DOHH2 (cell line): ENCODE results near the gene NSL1.

ENCODE experiments used
- EZH2phosphoT487 ChIP-seq: fragments of 200-600 bp; sonication (generic); IDR thresholded peaks from 2 replicates; pipeline ENCODE4 v1.6.1; 2017; ENCODE audit warnings: borderline replicate concordance, mild to moderate bottlenecking, antibody characterized with exemption, low read length, moderate library complexity, mixed read lengths
- TF ChIP-seq, protein P1 (sequence below): fragments of 200-600 bp; sonication (generic); IDR thresholded peaks from one replicate; pipeline ENCODE4 v1.5.1; 2014; ENCODE audit warnings: antibody characterized with exemption, mild to moderate bottlenecking, low read depth, low read length; ENCODE audit not compliant: poor library complexity, severe bottlenecking

DNA sequence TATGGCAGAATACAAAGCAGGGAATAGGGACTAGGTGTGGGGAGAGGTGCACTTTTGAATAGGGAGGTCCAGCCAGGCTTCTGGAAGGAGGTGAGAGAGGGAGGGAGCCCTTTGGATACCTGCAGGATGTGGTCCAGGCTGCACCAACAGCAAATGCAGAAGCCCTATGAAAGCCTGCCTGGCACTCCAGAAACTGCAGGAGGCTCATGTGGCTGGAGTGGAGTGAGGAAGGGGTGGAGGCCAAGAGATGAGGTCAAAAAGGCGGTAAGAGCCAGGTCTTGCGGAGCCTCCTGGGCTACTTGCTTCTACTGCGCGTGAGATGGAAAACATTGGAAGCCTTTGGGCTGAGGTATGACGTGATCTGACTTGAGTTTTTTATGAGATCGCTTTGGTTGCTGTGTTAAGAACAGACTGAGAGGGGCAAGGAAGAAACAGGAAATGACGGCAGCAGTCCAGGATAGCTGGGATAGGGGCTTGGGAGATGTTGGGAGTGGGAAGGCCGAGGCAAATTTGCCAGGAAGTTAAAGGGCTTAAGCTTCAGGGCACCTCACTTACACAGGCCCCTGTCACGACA lies 87.5 kb downstream of the NSL1 start:
- TF ChIP-seq, protein P1, sequence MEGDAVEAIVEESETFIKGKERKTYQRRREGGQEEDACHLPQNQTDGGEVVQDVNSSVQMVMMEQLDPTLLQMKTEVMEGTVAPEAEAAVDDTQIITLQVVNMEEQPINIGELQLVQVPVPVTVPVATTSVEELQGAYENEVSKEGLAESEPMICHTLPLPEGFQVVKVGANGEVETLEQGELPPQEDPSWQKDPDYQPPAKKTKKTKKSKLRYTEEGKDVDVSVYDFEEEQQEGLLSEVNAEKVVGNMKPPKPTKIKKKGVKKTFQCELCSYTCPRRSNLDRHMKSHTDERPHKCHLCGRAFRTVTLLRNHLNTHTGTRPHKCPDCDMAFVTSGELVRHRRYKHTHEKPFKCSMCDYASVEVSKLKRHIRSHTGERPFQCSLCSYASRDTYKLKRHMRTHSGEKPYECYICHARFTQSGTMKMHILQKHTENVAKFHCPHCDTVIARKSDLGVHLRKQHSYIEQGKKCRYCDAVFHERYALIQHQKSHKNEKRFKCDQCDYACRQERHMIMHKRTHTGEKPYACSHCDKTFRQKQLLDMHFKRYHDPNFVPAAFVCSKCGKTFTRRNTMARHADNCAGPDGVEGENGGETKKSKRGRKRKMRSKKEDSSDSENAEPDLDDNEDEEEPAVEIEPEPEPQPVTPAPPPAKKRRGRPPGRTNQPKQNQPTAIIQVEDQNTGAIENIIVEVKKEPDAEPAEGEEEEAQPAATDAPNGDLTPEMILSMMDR, result no peak
- no peak for TF ChIP-seq EZH2phosphoT487
